ENCODE measurements around the gene DYNLT2. TPM values are rescaled to one million over a fixed set of nuclear protein-coding genes. Genes with fewer than 3 reads are reported as not detected.

The DYNLT2 gene
- total and polyA plus RNA-seq, 2 of the 13 experiments (the other 11 are each of a cell fraction or from before 2014, with no cell fraction given), result 2.1 to 4.3 TPM

GRCh38 chr6:169789944-169790927 is 38.9 kb upstream of the DYNLT2 start (continued):
- TF ChIP-seq, protein P1, sequence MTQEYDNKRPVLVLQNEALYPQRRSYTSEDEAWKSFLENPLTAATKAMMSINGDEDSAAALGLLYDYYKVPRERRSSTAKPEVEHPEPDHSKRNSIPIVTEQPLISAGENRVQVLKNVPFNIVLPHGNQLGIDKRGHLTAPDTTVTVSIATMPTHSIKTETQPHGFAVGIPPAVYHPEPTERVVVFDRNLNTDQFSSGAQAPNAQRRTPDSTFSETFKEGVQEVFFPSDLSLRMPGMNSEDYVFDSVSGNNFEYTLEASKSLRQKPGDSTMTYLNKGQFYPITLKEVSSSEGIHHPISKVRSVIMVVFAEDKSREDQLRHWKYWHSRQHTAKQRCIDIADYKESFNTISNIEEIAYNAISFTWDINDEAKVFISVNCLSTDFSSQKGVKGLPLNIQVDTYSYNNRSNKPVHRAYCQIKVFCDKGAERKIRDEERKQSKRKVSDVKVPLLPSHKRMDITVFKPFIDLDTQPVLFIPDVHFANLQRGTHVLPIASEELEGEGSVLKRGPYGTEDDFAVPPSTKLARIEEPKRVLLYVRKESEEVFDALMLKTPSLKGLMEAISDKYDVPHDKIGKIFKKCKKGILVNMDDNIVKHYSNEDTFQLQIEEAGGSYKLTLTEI (CRISPR knock-in tag; conservative IDR thresholded peaks at IDR 0.05), result no peak
- peak in 1 of 2 experiments; percentile 32; a peak in 1 of 4 replicates for TF ChIP-seq KLF16 (CRISPR knock-in tag; IDR thresholded peaks at IDR 0.05)
- peak; percentile 83; the same call in 1 of the 2 replicates for TF ChIP-seq KAT7 (CRISPR knock-in tag; IDR thresholded peaks at IDR 0.05; ENCODE audit: borderline replicate concordance)
- TF ChIP-seq KAT8 (CRISPR knock-in tag; IDR thresholded peaks at IDR 0.05), result peak; percentile 45; the same call in 1 of the 2 replicates
- TF ChIP-seq ZNF280D (CRISPR knock-in tag; IDR thresholded peaks at IDR 0.05), result peak; percentile 45
- TF ChIP-seq ZNF207 (IDR thresholded peaks at IDR 0.05; ENCODE audit: borderline replicate concordance), result no peak
- TF ChIP-seq ZNF496 (CRISPR knock-in tag; IDR thresholded peaks at IDR 0.05; ENCODE audit: insufficient replicate concordance), result no peak
- no peak; the same call in 1 of the 2 replicates for TF ChIP-seq GTF3A (CRISPR knock-in tag; conservative IDR thresholded peaks at IDR 0.05)
- TF ChIP-seq RFX5 (IDR thresholded peaks at IDR 0.05; ENCODE audit: low read depth, low read length), result no peak
- TF ChIP-seq ZNF160 (CRISPR knock-in tag; IDR thresholded peaks at IDR 0.05), result 0 out of 2 replicates have a peak, but pooled peaks have one; percentile 29
- no peak for TF ChIP-seq CCAR2 (optimal IDR thresholded peaks at IDR 0.05; ENCODE audit: low read depth, low read length)
- 0 out of 2 replicates have a peak, but pooled peaks have one; percentile 28 for TF ChIP-seq SKIL (CRISPR knock-in tag; IDR thresholded peaks at IDR 0.05; ENCODE audit: borderline replicate concordance)
- TF ChIP-seq JUND (CRISPR knock-in tag; IDR thresholded peaks at IDR 0.05), result peak; percentile 24; the same call in 1 of the 2 replicates
- peak; percentile 79; the same call in 1 of the 2 replicates for TF ChIP-seq ARHGAP35 (CRISPR knock-in tag; IDR thresholded peaks at IDR 0.05; ENCODE audit: borderline replicate concordance)
- TF ChIP-seq THAP9 (CRISPR knock-in tag; IDR thresholded peaks at IDR 0.05; ENCODE audit: borderline replicate concordance), result peak; percentile 98

Measured in HepG2 (cell line).